CD14-positive monocyte (primary cell): ENCODE results near the gene C11orf98. TPM values are rescaled to one million over a fixed set of nuclear protein-coding genes. Genes with fewer than 3 reads are reported as not detected.

ENCODE experiments used
- DNase-seq, 3 donors: peaks; one replicate each; pipeline ENCODE4 v3.0.0-alpha.2; 2011 to 2022
- H2AFZ ChIP-seq: 2 replicates; pipeline ENCODE4 v1.6.0; 2012; ENCODE audit warnings: mild to moderate bottlenecking, low read depth, low read length, inconsistent platforms; ENCODE audit not compliant: insufficient read depth, poor library complexity, severe bottlenecking
- H3K27ac ChIP-seq, 2 donors: 1 replicate in 1 of 2; 2 replicates in 1 of 2; pipeline ENCODE4 v1.5.1; 2012 to 2013; ENCODE audit warnings: low read length in 2 of 2, control low read depth in 1 of 2, inconsistent platforms in 1 of 2, low read depth in 1 of 2, mild to moderate bottlenecking in 1 of 2
- H3K27me3 ChIP-seq, 2 donors: one replicate each; pipeline versions ENCODE4 v1.6.0 to v1.6.1; 2011 to 2013; ENCODE audit warnings: low read length in 2 of 2; ENCODE audit not compliant: control insufficient read depth in 2 of 2, insufficient read depth in 2 of 2
- H3K36me3 ChIP-seq, 2 donors: replicated peaks in 1 of 2; 1 replicate in 1 of 2; 2 replicates in 1 of 2; pipeline versions ENCODE4 v1.5.1 to v1.6.1; 2012 to 2013; ENCODE audit warnings: low read length in 2 of 2, control low read depth in 1 of 2, inconsistent platforms in 1 of 2, mild to moderate bottlenecking in 1 of 2; ENCODE audit not compliant: insufficient read depth in 2 of 2, control insufficient read depth in 1 of 2
- H3K4me1 ChIP-seq, 2 donors: 1 replicate in 1 of 2; 2 replicates in 1 of 2; pipeline versions ENCODE4 v1.5.1 to v1.6.1; 2012 to 2013; ENCODE audit warnings: low read length in 2 of 2, control low read depth in 1 of 2, inconsistent platforms in 1 of 2, mild to moderate bottlenecking in 1 of 2, moderate library complexity in 1 of 2; ENCODE audit not compliant: insufficient read depth in 2 of 2, control insufficient read depth in 1 of 2
- H3K4me2 ChIP-seq: replicated peaks from 2 replicates; pipeline ENCODE3; 2012; ENCODE audit warnings: low read length, moderate library complexity, mild to moderate bottlenecking; ENCODE audit not compliant: poor library complexity, severe bottlenecking; ENCODE audit errors: extremely low read depth
- H3K4me3 ChIP-seq, 3 experiments: fragments of 200-600 bp in 1 of 3; sonication (generic) in 1 of 3; replicated peaks in 1 of 3; 1 replicate in 2 of 3; 2 replicates in 1 of 3; pipeline ENCODE4 v1.5.1; 2011 to 2013; ENCODE audit warnings: low read length in 3 of 3, mild to moderate bottlenecking in 3 of 3, control low read depth in 2 of 3, low read depth in 2 of 3, inconsistent platforms in 1 of 3, moderate library complexity in 1 of 3
- H3K79me2 ChIP-seq: 2 replicates; pipeline ENCODE4 v1.6.0; 2012; ENCODE audit warnings: mild to moderate bottlenecking, control low read depth, inconsistent platforms, low read length, moderate library complexity; ENCODE audit not compliant: insufficient read depth
- H3K9ac ChIP-seq: 2 replicates; pipeline ENCODE4 v1.6.0; 2017; ENCODE audit warnings: low read length, mild to moderate bottlenecking; ENCODE audit not compliant: insufficient read depth, poor library complexity, severe bottlenecking
- H3K9me3 ChIP-seq, 2 donors: replicated peaks in 1 of 2; 1 replicate in 1 of 2; 2 replicates in 1 of 2; pipeline versions ENCODE4 v1.5.1 to v1.6.1; 2012 to 2013; ENCODE audit warnings: low read length in 2 of 2, control low read depth in 1 of 2; ENCODE audit not compliant: control insufficient read depth in 1 of 2, insufficient read depth in 1 of 2
- H4K20me1 ChIP-seq: 2 replicates; pipeline ENCODE4 v1.6.0; 2012; ENCODE audit warnings: mild to moderate bottlenecking, low read length, control low read depth, moderate library complexity; ENCODE audit not compliant: insufficient read depth
- H3K27ac Mint-ChIP-seq, 7 donors: one replicate each; pipeline ENCODE4 v1.8.0; 2020; ENCODE audit warnings: mild to moderate bottlenecking in 7 of 7, mixed read lengths in 7 of 7, moderate library complexity in 6 of 7, inconsistent platforms in 2 of 7
- H3K27me3 Mint-ChIP-seq, 3 donors: one replicate each; pipeline ENCODE4 v1.8.0; 2021 to 2022; ENCODE audit warnings: low read depth in 3 of 3, mild to moderate bottlenecking in 3 of 3, mixed read lengths in 3 of 3, moderate library complexity in 3 of 3, inconsistent platforms in 1 of 3
- H3K36me3 Mint-ChIP-seq, 2 donors: one replicate each; pipeline ENCODE4 v1.8.0; 2020; ENCODE audit warnings: mixed read lengths in 2 of 2, inconsistent platforms in 1 of 2, mild to moderate bottlenecking in 1 of 2
- H3K4me1 Mint-ChIP-seq: one replicate; pipeline ENCODE4 v1.8.0; 2020; ENCODE audit warnings: mild to moderate bottlenecking, mixed read lengths
- H3K4me3 Mint-ChIP-seq, 2 donors: one replicate each; pipeline ENCODE4 v1.8.0; 2020; ENCODE audit warnings: mild to moderate bottlenecking in 2 of 2, mixed read lengths in 2 of 2, moderate library complexity in 1 of 2
- H3K9me3 Mint-ChIP-seq, 7 donors: one replicate each; pipeline ENCODE4 v1.8.0; 2020 to 2022; ENCODE audit warnings: mixed read lengths in 7 of 7, mild to moderate bottlenecking in 6 of 7, moderate library complexity in 6 of 7, inconsistent platforms in 2 of 7
- CTCF ChIP-seq: fragments of 200-600 bp; IDR thresholded peaks from one replicate; pipeline ENCODE4 v1.8.0; 2022; ENCODE audit warnings: antibody characterized with exemption, mild to moderate bottlenecking
- WGBS: methylation state at CpG from one replicate; pipeline ENCODE4 v1.1.5; 2013; ENCODE audit warnings: missing lambda C conversion rate; ENCODE audit not compliant: insufficient coverage; 5-methylcytosine and 5-hydroxymethylcytosine counted together
- intact Hi-C, 2 donors: fragments of 100-400 bp; cut with micrococcal nuclease; formaldehyde crosslinking; loops; one replicate each; pipeline versions ENCODE4 v1.15.0 to v1.15.1; 2023
- polyA plus RNA-seq, 3 donors: library from polyadenylated mRNA; depleted of rRNA in 1 of 3; unstranded in 2 of 3; stranded (reverse) in 1 of 3; fragments of 300-500 nt in 2 of 3; fragments of >200 nt in 1 of 3; fragmentation: Illumina TruSeq in 2 of 3; gene quantifications; 1 replicate in 2 of 3; 2 replicates in 1 of 3; pipeline ENCODE4 v1.2.3, GENCODE V29; 2012 to 2021

Gene C11orf98
- polyA plus RNA-seq, 3 donors: 25.9 to 78.2 (median 74.6) TPM

DNA sequence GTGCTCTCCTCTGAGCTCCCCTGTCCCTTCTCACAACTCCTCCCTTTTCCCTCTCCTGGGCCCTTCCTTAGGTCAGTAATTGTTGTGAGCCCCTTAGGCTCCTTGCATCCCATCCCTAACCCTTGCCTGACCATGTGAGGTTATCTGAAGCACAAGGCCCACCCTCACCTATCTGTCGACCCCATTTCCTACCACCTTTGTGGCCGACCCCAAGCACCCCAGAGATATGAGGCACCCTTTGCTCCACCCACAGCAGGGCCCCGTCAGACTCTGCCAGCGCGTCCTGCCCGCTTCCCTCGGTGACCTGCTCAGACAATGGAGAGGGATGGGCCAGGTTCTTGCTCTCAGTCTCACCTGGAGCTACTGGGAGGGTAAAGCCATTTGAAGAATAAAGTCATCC lies 43.8 kb upstream of the C11orf98 start:
- peaks cover 46 to 63% of the 10 kb centered on the region in 2 donors for H3K4me1 ChIP-seq
- H3K36me3 ChIP-seq: peaks cover 25 to 33% of the 10 kb centered on the region in 2 donors
- H4K20me1 ChIP-seq: no peaks in the 10 kb centered on the region
- TF ChIP-seq CTCF: no peak
- H3K9ac ChIP-seq: peak overlapping the region; percentile 88
- H3K79me2 ChIP-seq: peaks cover 14% of the 10 kb centered on the region
- 0% methylated on average over 3 of the region's 7 CpGs for WGBS
- Mint-ChIP-seq H3K4me3 (peak overlapping the region; percentile 87 to 99), H3K36me3 (peaks cover 23 to 32% of the 10 kb centered on the region in 2 donors), H3K4me1 (peaks cover 50% of the 10 kb centered on the region), H3K27me3 (no peaks in the 10 kb centered on the region), H3K9me3 (no peaks in the 10 kb centered on the region), H3K27ac (peak overlapping the region; percentile 95 to 99 (median 98))
- intact Hi-C loops: loop anchor here (1.0 to 10.0 kb wide), 3 partner anchors 19 to 114 kb away; partner anchors contain the start of genes TUT1 (in 2 of the 2), HNRNPUL2 (in 1 of the 2) and INTS5 (in 1 of the 2)
- no peaks in the 10 kb centered on the region for H3K9me3 ChIP-seq
- H3K4me2 ChIP-seq: peak overlapping the region; percentile 96
- peak overlapping the region; percentile 95 to 97 for H3K27ac ChIP-seq
- peak overlapping the region; percentile 72 to 91 (median 83) for H3K4me3 ChIP-seq
- DNase-seq: no peak
- peak overlapping the region; percentile 98 for H2AFZ ChIP-seq
- no peaks in the 10 kb centered on the region for H3K27me3 ChIP-seq

GRCh38 chr11:62708392-62708791 lies 43.4 kb upstream of the C11orf98 start:
- DNase-seq: no peak
- Mint-ChIP-seq H3K27ac (peak overlapping the region in 5 of 7 donors; percentile 95 to 99 (median 98)), H3K4me3 (peak overlapping the region; percentile 87 to 99), H3K4me1 (peaks cover 51% of the 10 kb centered on the region), H3K27me3 (no peaks in the 10 kb centered on the region), H3K9me3 (no peaks in the 10 kb centered on the region), H3K36me3 (peaks cover 19 to 28% of the 10 kb centered on the region in 2 donors)
- Histone ChIP-seq H3K9ac (peak overlapping the region; percentile 88), H3K4me1 (peaks cover 50 to 67% of the 10 kb centered on the region in 2 donors), H3K36me3 (peaks cover 20 to 29% of the 10 kb centered on the region in 2 donors), H3K4me3 (peak overlapping the region in 2 of 3 experiments; percentile 72 to 91), H3K9me3 (no peaks in the 10 kb centered on the region), H4K20me1 (no peaks in the 10 kb centered on the region), H3K79me2 (peaks cover 14% of the 10 kb centered on the region), H3K4me2 (peak overlapping the region; percentile 96), H2AFZ (peak overlapping the region; percentile 98), H3K27ac (peak overlapping the region in 1 of 2 donors; percentile 97), H3K27me3 (no peaks in the 10 kb centered on the region)
- no peak for TF ChIP-seq CTCF
- 87% methylated on average over 5 of the region's 5 CpGs for WGBS
- intact Hi-C loops: loop anchor here (5.0 to 10.0 kb wide), 2 partner anchors 56 to 114 kb away; partner anchors contain the start of genes TUT1 (in 2 of the 2) and INTS5 (in 1 of the 2)
